Sigmoid colon (tissue), 7 donors: ENCODE results near the gene LTBP1. TPM values are rescaled to one million over a fixed set of nuclear protein-coding genes. Genes with fewer than 3 reads are reported as not detected.

ENCODE experiments used
- DNase-seq: peaks from one replicate; pipeline ENCODE4 v3.0.0-alpha.2; 2019
- H3K27ac ChIP-seq, 4 donors: fragments of 200-600 bp; sonication (generic); one replicate each; pipeline ENCODE4 v1.5.1; 2016 to 2019; ENCODE audit warnings: mild to moderate bottlenecking in 1 of 4
- H3K27me3 ChIP-seq, 3 donors: fragments of 200-600 bp; sonication (generic); one replicate each; pipeline ENCODE4 v1.5.1; 2019; ENCODE audit warnings: mild to moderate bottlenecking in 1 of 3
- H3K36me3 ChIP-seq, 4 donors: fragments of 200-600 bp; sonication (generic); one replicate each; pipeline ENCODE4 v1.5.1; 2016 to 2019
- H3K4me1 ChIP-seq, 4 donors: fragments of 200-600 bp; sonication (generic); one replicate each; pipeline ENCODE4 v1.5.1; 2017 to 2019
- H3K4me3 ChIP-seq, 4 donors: fragments of 200-600 bp; sonication (generic); one replicate each; pipeline ENCODE4 v1.5.1; 2017 to 2019; ENCODE audit warnings: mild to moderate bottlenecking in 2 of 4, moderate library complexity in 1 of 4
- H3K9me3 ChIP-seq, 4 donors: fragments of 200-600 bp in 3 of 4; sonication (generic) in 3 of 4; one replicate each; pipeline versions ENCODE4 v1.5.1 to v1.6.1; 2013 to 2019
- CTCF ChIP-seq, 4 experiments: fragments of 450-650 bp in 3 of 4; fragments of 200-600 bp in 1 of 4; IDR thresholded peaks; one replicate each; pipeline ENCODE4 v1.5.1; 2016 to 2019; ENCODE audit warnings: antibody characterized with exemption in 4 of 4, mild to moderate bottlenecking in 3 of 4, moderate library complexity in 2 of 4
- EP300 ChIP-seq, 4 donors: sonication (generic); formaldehyde crosslinking; IDR thresholded peaks; one replicate each; pipeline ENCODE4 v1.6.1; 2017; ENCODE audit warnings: antibody characterized with exemption in 4 of 4
- POLR2A ChIP-seq, 2 donors: fragments of 450-650 bp; IDR thresholded peaks; one replicate each; pipeline ENCODE4 v1.6.1; 2016; ENCODE audit warnings: antibody characterized with exemption in 2 of 2, mild to moderate bottlenecking in 2 of 2, moderate library complexity in 2 of 2
- POLR2AphosphoS5 ChIP-seq, 4 donors: sonication (generic); formaldehyde crosslinking; IDR thresholded peaks; one replicate each; pipeline ENCODE4 v1.6.1; 2017; ENCODE audit warnings: antibody characterized with exemption in 4 of 4
- WGBS, 2 donors: extraction: QIAGEN DNeasy Blood & Tissue Kit; methylation state at CpG; one replicate each; pipeline ENCODE4 v1.1.7; 2013; 5-methylcytosine and 5-hydroxymethylcytosine counted together
- intact Hi-C: fragments of 100-400 bp; cut with DNase I; formaldehyde crosslinking; loops from one replicate; pipeline ENCODE4 v1.15.1; 2023
- polyA plus RNA-seq, 3 donors: library from polyadenylated mRNA; stranded (reverse); fragments of 200-250 nt; gene quantifications; one replicate each; pipeline ENCODE4 v1.2.3, GENCODE V29; 2013
- total RNA-seq, 4 donors: library from RNA; depleted of rRNA; stranded (reverse); fragments of >200 nt; gene quantifications; one replicate each; pipeline ENCODE4 v1.1.0, GENCODE V29; 2016
- donor health status: healthy with polysubstance abuse.
- donor health status: Bipolar disorder and iron deficiency.
- donor health status: healthy.

The LTBP1 gene
- total and polyA plus RNA-seq, 7 donors, result 3.0 to 102 (median 34.2) TPM

GRCh38 chr2:33351781-33352180 lies 405.0 kb downstream of the LTBP1 start:
- H3K4me3 ChIP-seq, result no peak overlapping the region
- peaks cover 0 to 7% (median 0%) of the 10 kb centered on the region in 4 donors for H3K9me3 ChIP-seq
- H3K27me3 ChIP-seq, result no peaks in the 10 kb centered on the region
- intact Hi-C loops, result no loop called here
- TF ChIP-seq CTCF (IDR thresholded peaks at IDR 0.05) (no peak), POLR2AphosphoS5 (IDR thresholded peaks at IDR 0.05) (no peak), POLR2A (IDR thresholded peaks at IDR 0.05) (no peak), EP300 (IDR thresholded peaks at IDR 0.05) (no peak)
- peaks cover 0 to 47% (median 0%) of the 10 kb centered on the region in 4 donors for H3K36me3 ChIP-seq
- DNase-seq, result no peak
- H3K27ac ChIP-seq, result no peak overlapping the region
- no peaks in the 10 kb centered on the region for H3K4me1 ChIP-seq

GRCh38 chr2:33354981-33355380 lies 408.2 kb downstream of the LTBP1 start:
- Histone ChIP-seq H3K27me3 (no peaks in the 10 kb centered on the region), H3K9me3 (peaks cover 0 to 7% (median 0%) of the 10 kb centered on the region in 4 donors), H3K4me1 (peaks cover 0 to 5% (median 0%) of the 10 kb centered on the region in 4 donors), H3K4me3 (no peak overlapping the region), H3K27ac (no peak overlapping the region), H3K36me3 (peaks cover 0 to 21% (median 0%) of the 10 kb centered on the region in 4 donors)
- no peak for DNase-seq
- 87 to 92% methylated on average over 8 of the region's 8 CpGs for WGBS, 2 donors
- intact Hi-C loops, result no loop called here
- TF ChIP-seq EP300 (IDR thresholded peaks at IDR 0.05) (no peak), POLR2A (IDR thresholded peaks at IDR 0.05) (no peak), CTCF (IDR thresholded peaks at IDR 0.05) (no peak), POLR2AphosphoS5 (IDR thresholded peaks at IDR 0.05) (no peak)

- TF ChIP-seq POLR2A (IDR thresholded peaks at IDR 0.05) (no peak), EP300 (IDR thresholded peaks at IDR 0.05) (no peak), POLR2AphosphoS5 (IDR thresholded peaks at IDR 0.05) (no peak), CTCF (IDR thresholded peaks at IDR 0.05) (no peak)
- intact Hi-C loops, result no loop called here
- H3K4me3 ChIP-seq, result no peak overlapping the region
- no peak for DNase-seq
- peaks cover 0 to 10% (median 0%) of the 10 kb centered on the region in 4 donors for H3K36me3 ChIP-seq
- H3K4me1 ChIP-seq, result peaks cover 0 to 12% (median 3%) of the 10 kb centered on the region in 4 donors
- WGBS, 2 donors, result 92 to 94% methylated on average over 6 of the region's 6 CpGs
- H3K9me3 ChIP-seq, result peaks cover 0 to 7% (median 0%) of the 10 kb centered on the region in 4 donors
- no peaks in the 10 kb centered on the region for H3K27me3 ChIP-seq
- H3K27ac ChIP-seq, result peak overlapping the region in 1 of 4 donors; percentile 25
Measured at GRCh38 chr2:33358878-33359277, 412.1 kb downstream of the LTBP1 start.

GRCh38 chr2:33363325-33364298 lies 416.9 kb downstream of the LTBP1 start:
- WGBS, 2 donors, result 82 to 86% methylated on average over 5 of the region's 5 CpGs
- H3K4me1 ChIP-seq, result peaks cover 0 to 42% (median 21%) of the 10 kb centered on the region in 4 donors
- H3K27ac ChIP-seq, result peak overlapping the region in 3 of 4 donors; percentile 67 to 81 (median 69)
- H3K4me3 ChIP-seq, result no peak overlapping the region
- intact Hi-C loops, result loop anchor here (10.0 kb wide), 2 partner anchors 229 to 409 kb away; no protein-coding TSS in a partner anchor
- no peaks in the 10 kb centered on the region for H3K27me3 ChIP-seq
- H3K36me3 ChIP-seq, result peaks cover 0 to 4% (median 0%) of the 10 kb centered on the region in 4 donors
- DNase-seq, result no peak
- no peak for TF ChIP-seq CTCF (IDR thresholded peaks at IDR 0.05)
- no peak for TF ChIP-seq POLR2A (IDR thresholded peaks at IDR 0.05)
- TF ChIP-seq POLR2AphosphoS5 (IDR thresholded peaks at IDR 0.05), result peak in 1 of 4 donors; percentile 24
- TF ChIP-seq EP300 (IDR thresholded peaks at IDR 0.05), result no peak
- H3K9me3 ChIP-seq, result no peaks in the 10 kb centered on the region
